Upper lobe of right lung (tissue), 1 donor: ENCODE results near the gene NISCH. TPM values are rescaled to one million over a fixed set of nuclear protein-coding genes. Genes with fewer than 3 reads are reported as not detected.

Source experiments
- ATAC-seq: fragments of 200-7000 bp; cut with Tn5 transposase; one replicate; pipeline ENCODE4 v1.9.1; 2020; ENCODE audit warnings: mild to moderate bottlenecking, moderate library complexity
- DNase-seq: peaks from one replicate; pipeline ENCODE4 v3.0.0-alpha.2; 2020
- H3K27ac ChIP-seq: fragments of 200-600 bp; one replicate; pipeline ENCODE4 v1.8.0; 2022
- H3K27me3 ChIP-seq: fragments of 200-600 bp; one replicate; pipeline ENCODE4 v1.8.0; 2022; ENCODE audit warnings: mild to moderate bottlenecking
- H3K36me3 ChIP-seq: fragments of 200-600 bp; one replicate; pipeline ENCODE4 v1.8.0; 2022
- H3K4me1 ChIP-seq: fragments of 200-600 bp; one replicate; pipeline ENCODE4 v1.8.0; 2022
- H3K4me3 ChIP-seq: fragments of 200-600 bp; one replicate; pipeline ENCODE4 v1.8.0; 2022; ENCODE audit warnings: mild to moderate bottlenecking
- H3K9me3 ChIP-seq: fragments of 200-600 bp; one replicate; pipeline ENCODE4 v1.8.0; 2022
- intact Hi-C: fragments of 100-400 bp; cut with DNase I; formaldehyde crosslinking; loops from one replicate; pipeline ENCODE4 v1.11.0; 2022
- total RNA-seq: library from RNA; stranded (reverse); fragmentation: NEBNext Ultra II Directional; extraction: Animal tissue kit (Norgen Biotek cat#: 25700); gene quantifications from one replicate; pipeline ENCODE4 v1.2.1, GENCODE V29; 2021
- TF ChIP-seq, protein P1 (sequence below): fragments of 200-600 bp; IDR thresholded peaks from one replicate; pipeline ENCODE4 v1.8.0; 2022; ENCODE audit warnings: antibody characterized with exemption
- donor health status: DM: no; HTN: yes; CAD: no; lungs with severe emphysema.

Gene NISCH
- total RNA-seq, 1 donor from 2014 or later: 94.6 TPM

DNA sequence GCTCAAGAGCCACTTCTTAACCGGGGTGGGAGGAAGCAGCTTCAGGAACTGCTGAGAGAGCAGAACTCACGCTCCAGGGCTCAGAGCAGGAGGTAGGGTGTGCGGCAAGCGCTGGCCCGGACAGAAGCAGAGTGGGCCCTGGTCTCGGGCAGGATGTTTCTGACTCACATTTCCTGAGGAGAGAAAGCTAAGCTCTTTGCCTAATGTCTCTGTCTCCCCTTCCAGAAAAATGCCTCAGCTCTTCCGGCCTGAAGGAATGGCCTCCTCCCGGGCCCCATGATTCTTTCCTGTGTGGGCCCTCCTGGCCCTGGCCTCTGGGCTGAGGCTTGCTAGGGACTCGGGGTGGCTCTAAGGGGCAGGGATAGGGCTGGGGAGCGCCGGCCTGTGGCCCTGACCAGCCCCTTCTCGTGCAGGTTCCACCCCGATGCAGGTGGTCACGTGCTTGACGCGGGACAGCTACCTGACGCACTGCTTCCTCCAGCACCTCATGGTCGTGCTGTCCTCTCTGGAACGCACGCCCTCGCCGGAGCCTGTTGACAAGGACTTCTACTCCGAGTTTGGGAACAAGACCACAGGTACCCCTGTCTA, 35.6 kb downstream of the NISCH start:
- ATAC-seq (peak; percentile 37), DNase-seq (no peak)
- Histone ChIP-seq H3K36me3 (peaks cover 71% of the 10 kb centered on the region), H3K9me3 (no peaks in the 10 kb centered on the region), H3K27ac (peak overlapping the region; percentile 76), H3K4me3 (no peak overlapping the region), H3K4me1 (peaks cover 39% of the 10 kb centered on the region), H3K27me3 (no peaks in the 10 kb centered on the region)
- intact Hi-C loops: no loop called here
- TF ChIP-seq, protein P1, sequence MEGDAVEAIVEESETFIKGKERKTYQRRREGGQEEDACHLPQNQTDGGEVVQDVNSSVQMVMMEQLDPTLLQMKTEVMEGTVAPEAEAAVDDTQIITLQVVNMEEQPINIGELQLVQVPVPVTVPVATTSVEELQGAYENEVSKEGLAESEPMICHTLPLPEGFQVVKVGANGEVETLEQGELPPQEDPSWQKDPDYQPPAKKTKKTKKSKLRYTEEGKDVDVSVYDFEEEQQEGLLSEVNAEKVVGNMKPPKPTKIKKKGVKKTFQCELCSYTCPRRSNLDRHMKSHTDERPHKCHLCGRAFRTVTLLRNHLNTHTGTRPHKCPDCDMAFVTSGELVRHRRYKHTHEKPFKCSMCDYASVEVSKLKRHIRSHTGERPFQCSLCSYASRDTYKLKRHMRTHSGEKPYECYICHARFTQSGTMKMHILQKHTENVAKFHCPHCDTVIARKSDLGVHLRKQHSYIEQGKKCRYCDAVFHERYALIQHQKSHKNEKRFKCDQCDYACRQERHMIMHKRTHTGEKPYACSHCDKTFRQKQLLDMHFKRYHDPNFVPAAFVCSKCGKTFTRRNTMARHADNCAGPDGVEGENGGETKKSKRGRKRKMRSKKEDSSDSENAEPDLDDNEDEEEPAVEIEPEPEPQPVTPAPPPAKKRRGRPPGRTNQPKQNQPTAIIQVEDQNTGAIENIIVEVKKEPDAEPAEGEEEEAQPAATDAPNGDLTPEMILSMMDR: no peak

DNA sequence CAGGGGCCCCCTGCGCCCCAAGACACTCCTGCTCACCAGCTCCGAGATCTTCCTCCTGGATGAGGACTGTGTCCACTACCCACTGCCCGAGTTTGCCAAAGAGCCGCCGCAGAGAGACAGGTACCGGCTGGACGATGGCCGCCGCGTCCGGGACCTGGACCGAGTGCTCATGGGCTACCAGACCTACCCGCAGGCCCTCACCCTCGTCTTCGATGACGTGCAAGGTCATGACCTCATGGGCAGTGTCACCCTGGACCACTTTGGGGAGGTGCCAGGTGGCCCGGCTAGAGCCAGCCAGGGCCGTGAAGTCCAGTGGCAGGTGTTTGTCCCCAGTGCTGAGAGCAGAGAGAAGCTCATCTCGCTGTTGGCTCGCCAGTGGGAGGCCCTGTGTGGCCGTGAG, 36.7 kb downstream of the NISCH start:
- TF ChIP-seq, protein P1: no peak
- Histone ChIP-seq H3K4me1 (peaks cover 39% of the 10 kb centered on the region), H3K36me3 (peaks cover 60% of the 10 kb centered on the region), H3K4me3 (no peak overlapping the region), H3K27me3 (no peaks in the 10 kb centered on the region), H3K9me3 (no peaks in the 10 kb centered on the region), H3K27ac (no peak overlapping the region)
- no peak for DNase-seq
- intact Hi-C loops: no loop called here
- no peak for ATAC-seq

GRCh38 chr3:52493232-52494017, 38.0 kb downstream of the NISCH start:
- no peak for DNase-seq
- peak; percentile 3 for ATAC-seq
- Histone ChIP-seq H3K27me3 (no peaks in the 10 kb centered on the region), H3K4me3 (no peak overlapping the region), H3K4me1 (peaks cover 48% of the 10 kb centered on the region), H3K36me3 (peaks cover 47% of the 10 kb centered on the region), H3K27ac (peak overlapping the region; percentile 30), H3K9me3 (no peaks in the 10 kb centered on the region)
- intact Hi-C loops: no loop called here
- TF ChIP-seq, protein P1: no peak

GRCh38 chr3:52494445-52494844, 39.0 kb downstream of the NISCH start:
- peaks cover 49% of the 10 kb centered on the region for H3K4me1 ChIP-seq
- no peak for ATAC-seq

DNA sequence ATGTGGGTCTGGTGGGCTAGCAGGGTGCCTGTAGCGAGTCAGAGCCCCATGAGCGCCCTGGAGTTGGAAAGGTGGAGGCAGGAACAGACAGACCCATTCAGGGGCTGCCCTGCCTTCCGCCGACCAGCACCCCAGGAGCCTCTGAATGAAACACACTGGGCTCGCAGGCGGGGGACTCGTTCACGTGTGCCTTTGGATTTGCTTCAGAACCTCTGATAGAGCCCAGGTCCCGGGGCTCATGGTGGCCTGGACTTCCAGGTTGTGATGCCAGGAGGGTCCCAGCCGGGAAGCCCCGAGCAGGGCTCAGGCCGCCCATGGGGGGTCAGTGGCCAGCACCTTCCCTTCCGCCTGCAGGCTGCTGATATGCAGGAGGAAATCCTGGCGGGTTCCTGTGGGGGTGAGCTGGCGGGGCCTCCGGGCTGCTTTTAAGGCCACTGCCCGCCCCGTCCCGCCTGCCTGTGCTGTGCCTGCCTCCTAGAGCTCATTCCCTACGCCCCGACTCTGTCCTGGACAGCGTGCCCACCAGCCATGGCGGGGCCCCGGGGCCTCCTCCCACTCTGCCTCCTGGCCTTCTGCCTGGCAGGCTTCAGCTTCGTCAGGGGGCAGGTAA, 39.6 kb downstream of the NISCH start, which contains the start of gene STAB1:
Gene STAB1, plus strand, starts transcription at position 453 of the 610 bp plus-strand sequence. Its CDS starts 76 bp downstream, at position 529.
- Histone ChIP-seq H3K9me3 (no peaks in the 10 kb centered on the region), H3K4me1 (peaks cover 44% of the 10 kb centered on the region), H3K4me3 (peak within 1 kb of the TSS; percentile 49), H3K27ac (peak within 1 kb of the TSS; percentile 85), H3K27me3 (no peaks in the 10 kb centered on the region), H3K36me3 (peaks cover 31% of the 10 kb centered on the region)
- TF ChIP-seq, protein P1: no peak
- ATAC-seq: peak; percentile 30
- intact Hi-C loops: no loop called here
- DNase-seq: no peak

More at GRCh38 chr3:52494445-52494844, 39.0 kb downstream of the NISCH start:
- TF ChIP-seq, protein P1: no peak
- H3K4me3 ChIP-seq: no peak overlapping the region
- no peaks in the 10 kb centered on the region for H3K27me3 ChIP-seq
- no peaks in the 10 kb centered on the region for H3K9me3 ChIP-seq
- no peak for DNase-seq
- intact Hi-C loops: no loop called here
- peak overlapping the region; percentile 85 for H3K27ac ChIP-seq
- peaks cover 36% of the 10 kb centered on the region for H3K36me3 ChIP-seq
